NCI-H2196 (cell line): Measurements from ENCODE around the gene STAM2.
"Not testable (repeated sequence)": the region's sequence is repeated elsewhere in the genome, so short reads cannot be mapped to it uniquely, and the experiment has no call there.

Experiments
- DNase-seq: peaks from one replicate; lab custom pipeline; 2025; ENCODE audit not compliant: unreplicated experiment; lab: John Stamatoyannopoulos, UW

The STAM2 gene

DNA sequence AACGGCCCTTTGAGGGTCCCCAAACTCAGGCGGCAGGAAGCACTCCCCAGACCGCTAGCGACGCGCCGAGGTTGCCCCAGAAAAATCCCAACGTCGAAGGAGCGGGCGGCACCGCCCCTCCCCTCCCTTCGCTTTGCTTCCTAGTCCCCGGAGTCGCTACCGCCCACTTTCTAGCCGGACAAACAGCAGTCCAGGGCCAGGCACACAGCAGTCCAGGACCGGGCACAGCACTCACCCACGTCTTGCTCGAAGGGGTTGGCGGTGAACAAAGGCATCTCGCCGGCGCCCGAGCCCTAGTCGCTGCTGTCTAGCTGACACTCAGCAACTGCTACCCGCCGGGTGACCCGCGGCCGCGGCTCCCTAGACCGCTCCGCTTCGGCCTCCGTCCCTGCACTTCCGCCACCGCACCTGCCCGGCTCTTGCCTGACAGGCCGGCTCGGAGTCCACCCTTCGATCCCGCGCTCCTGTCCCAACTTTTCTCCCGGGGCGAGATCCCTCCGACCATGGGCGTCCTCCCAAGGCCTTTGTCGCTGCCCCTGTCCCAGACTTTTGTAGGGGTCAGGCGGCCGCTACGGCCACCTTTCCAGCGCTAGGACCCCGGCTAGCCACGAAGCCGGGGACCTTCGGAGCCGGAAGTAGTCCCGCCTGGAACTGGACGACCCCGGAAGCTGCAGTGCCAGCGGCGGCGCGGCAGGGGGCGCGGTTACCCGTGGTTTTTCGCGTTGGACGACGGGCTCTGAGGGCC is at the start of gene STAM2:
Gene STAM2 (minus strand): TSS at position 396 of the 745 bp plus-strand sequence. CDS start 121 bp downstream, at position 275.
- DNase-seq = peak; percentile 90

DNA sequence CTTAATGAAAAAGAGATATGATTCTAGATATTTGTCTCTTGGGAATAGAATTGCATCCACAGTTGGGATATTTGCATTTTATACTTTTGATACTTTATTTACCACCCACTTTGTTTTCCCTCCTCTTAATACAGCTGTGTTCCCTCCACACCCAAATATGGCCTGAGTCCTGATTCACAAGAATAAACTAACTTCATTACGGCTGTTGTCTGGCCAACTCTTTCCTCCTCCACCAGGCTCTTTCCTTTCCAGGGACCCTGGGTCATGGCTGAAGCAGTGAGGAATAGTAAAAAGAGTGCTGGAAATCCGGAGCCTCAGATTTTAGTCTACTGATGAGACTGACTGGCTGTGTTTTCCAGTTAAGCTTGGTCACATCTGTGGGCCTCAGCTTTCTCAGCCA is 48.4 kb upstream of the STAM2 start:
- no peak for DNase-seq

DNA sequence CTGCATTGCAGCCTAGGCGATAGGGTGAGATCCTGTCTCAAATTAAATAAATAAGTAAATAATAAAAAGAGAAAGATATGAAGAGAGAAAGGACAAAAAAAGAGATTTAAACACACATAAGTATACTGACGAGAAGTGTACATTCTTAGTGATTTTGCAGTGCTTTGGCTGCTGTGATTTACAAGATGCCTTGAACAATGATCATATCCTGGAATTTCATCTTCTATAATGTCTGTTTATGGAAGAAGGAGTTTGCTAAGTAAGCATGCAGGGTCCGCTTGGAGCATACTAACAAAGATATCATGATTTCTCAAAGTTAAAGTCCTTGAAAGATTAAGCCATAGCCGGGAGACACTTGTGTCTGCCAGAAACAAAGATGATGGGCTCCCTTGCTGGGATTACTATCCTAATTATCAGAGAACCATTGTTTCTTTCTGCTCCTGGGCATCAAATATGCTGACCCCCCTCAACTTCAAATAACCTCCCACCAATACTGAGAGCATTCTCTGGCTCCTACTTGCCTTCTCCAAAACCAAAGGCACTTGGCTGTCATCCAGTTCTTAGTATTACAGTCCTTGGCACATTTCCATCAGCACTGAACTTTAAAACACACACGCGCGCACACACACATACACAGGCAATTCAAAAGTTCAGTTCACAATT is 47.5 kb upstream of the STAM2 start:
- peak; percentile 66 for DNase-seq

DNA sequence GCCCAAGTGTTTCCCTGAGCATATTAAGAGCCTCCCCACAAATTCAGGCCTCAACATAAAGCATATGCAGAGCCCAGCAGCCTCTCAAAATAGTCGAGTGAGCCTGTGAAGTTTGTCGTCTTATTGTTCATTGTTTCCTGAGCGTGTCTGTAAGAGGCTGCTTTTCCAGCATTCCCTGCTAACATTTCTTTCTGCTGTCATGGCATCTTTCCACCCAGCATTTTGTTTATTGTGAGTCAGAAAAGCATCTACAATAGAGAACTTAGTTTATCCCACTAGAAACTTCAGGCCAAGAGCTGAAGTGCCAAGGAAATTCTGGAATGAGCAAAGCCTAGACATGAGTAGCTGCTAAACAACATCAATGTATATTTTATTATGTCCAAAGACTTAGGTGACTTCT is 46.3 kb upstream of the STAM2 start:
- no peak for DNase-seq

DNA sequence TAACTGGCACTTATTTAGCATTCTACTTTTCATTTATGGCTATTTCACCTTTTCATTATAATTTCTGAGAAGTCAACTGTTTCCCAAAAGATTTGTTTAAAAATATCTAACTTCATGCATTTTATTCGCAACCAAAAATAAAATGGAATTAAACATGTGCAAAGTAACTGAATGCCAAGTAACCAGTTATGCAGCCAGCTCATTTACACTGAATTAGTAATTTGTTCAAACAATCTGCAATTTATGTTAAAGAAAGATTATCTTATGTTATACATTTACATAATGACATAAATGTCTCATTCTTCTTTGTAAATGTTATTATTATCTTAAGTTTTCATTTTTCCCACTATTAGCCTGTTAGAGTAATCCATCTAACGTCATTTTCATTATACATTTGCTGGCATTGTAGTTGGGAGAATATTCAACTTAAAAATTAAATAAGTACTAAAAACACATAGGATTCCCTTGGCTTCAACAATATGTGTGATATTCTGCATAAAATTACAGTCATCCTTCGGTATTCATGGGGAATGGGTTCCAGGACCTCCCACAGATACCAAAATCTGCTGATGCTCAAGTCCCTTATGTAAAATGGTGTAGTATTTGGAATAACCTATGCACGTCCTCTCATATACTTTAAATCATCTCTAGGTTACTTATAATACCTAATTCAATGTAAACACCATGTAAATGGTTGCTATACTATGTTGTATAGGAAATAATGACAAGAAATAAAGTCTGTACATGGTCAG is 43.7 kb upstream of the STAM2 start:
- DNase-seq = no peak

- DNase-seq = no peak
Measured at GRCh38 chr2:152201466-152201830, 25.9 kb upstream of the STAM2 start.

- DNase-seq = peak; percentile 55
Measured at GRCh38 chr2:152200565-152201465, 25.3 kb upstream of the STAM2 start.

GRCh38 chr2:152200101-152200500 is 24.5 kb upstream of the STAM2 start:
- DNase-seq = no peak

- no peak for DNase-seq
Measured at GRCh38 chr2:152198499-152198898, 22.9 kb upstream of the STAM2 start.

DNA sequence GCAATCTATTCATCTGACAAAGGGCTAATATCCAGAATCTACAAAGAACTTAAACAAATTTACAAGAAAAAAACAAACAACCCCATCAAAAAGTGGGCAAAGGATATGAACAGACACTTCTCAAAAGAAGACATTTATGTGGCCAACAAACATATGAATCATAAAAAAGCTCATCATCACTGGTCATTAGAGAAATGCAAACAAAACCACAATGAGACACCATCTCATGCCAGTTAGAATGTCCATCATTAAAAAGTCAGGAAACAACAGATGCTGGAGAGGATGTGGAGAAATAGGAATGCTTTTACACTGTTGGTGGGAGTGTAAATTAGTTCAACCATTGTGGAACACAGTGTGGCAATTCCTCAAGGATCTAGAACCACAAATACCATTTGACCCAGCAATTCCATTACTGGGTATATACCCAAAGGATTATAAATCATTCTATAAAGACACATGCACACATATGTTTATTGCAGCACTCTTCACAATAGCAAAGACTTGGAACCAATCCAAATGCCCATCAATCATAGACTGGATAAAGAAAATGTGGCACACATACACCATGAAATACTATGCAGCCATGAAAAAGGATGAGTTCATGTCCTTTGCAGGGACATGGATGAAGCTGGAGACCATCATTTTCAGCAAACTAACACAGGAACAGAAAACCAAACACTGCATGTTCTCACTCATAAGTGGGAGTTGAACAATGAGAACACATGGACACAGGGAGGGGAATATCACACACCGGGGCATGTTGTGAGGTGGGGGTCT is 22.1 kb upstream of the STAM2 start:
- not testable (repeated sequence) for DNase-seq

- peak; percentile 65 for DNase-seq
Measured at GRCh38 chr2:152189622-152190495, 14.3 kb upstream of the STAM2 start.

- not testable (repeated sequence) for DNase-seq
Measured at GRCh38 chr2:152186808-152187207, 11.2 kb upstream of the STAM2 start.

- DNase-seq = no peak
Measured at GRCh38 chr2:152186262-152186661, 10.7 kb upstream of the STAM2 start.

DNA sequence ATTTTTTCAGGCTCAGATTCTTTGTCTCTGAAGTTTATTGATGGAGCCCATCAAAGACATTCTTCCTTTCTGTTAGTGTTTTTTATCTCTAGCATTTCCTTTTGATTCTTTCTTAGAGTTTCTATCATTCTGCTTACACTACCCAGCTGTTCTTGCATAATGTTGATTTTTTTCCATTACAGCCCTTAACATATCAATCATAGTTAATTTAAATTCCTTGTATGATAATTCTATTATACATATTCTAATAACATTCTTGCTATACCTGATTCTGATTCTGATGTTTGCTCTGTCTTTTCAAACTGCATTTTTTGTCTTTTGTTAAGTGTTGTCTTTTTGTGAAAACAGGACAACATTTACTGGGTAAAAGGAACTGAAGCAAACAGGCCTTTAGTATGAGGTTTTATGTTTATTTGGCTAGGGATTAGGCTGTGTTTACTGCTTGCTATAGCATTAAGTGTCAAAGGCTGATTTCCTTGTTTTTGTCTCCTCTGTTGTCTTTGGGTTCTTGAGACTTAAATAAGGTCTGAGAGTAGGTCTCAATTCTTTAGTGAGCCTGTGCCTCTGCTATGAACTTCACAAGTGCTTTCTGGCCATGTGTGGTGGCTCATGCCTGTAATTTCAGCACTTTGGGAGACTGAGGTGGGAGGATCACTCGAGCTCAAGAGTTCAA is 8.0 kb upstream of the STAM2 start:
- DNase-seq = no peak

DNA sequence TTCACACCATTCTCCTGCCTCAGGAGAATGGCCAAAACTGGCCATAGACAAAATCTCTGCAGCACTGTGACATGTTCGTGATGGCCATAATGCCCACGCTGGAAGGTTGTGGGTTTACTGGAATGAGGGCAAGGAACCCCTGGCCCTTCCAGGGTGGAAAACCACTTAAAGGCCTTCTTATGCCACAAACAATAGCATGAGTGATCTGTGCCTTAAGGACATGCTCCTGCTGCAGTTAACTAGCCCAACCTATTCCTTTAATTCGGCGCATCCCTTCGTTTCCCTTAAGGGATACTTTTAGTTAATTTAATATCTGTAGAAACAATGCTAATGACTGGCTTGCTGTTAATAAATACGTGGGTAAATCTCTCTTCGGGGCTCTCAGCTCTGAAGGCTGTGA is 2.1 kb upstream of the STAM2 start:
- not testable (repeated sequence) for DNase-seq

GRCh38 chr2:152176113-152176714 is 651 bp upstream of the STAM2 start:
- DNase-seq = no peak

GRCh38 chr2:152175012-152175367 is 573 bp downstream of the STAM2 start:
- DNase-seq = no peak

DNA sequence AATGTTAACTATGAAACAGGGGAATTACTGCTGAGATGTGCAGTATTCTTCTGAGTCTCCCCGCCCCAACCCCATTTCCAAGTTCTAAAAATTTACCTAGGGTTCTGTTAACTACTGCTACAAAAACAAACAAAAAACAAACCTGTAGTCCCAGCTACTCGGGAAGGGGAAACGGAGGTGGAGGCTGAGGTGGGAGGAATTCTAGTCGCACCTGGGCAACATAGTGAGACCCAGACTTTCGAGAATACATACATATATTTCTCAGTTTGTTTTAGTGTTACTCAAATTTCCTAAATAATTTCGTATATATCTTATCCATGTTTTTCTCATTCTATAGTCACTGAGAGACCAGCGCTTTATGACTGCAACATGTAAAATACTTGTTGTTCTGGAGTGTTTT is 989 bp downstream of the STAM2 start:
- DNase-seq = no peak
